GM12878 (cell line): ENCODE measurements around the gene DIPK1A. TPM values are rescaled to one million over a fixed set of nuclear protein-coding genes. Genes with fewer than 3 reads are reported as not detected.

Source experiments
- BHLHE40 ChIP-seq, 2 experiments: fragments of 450-650 bp in 1 of 2; IDR thresholded peaks; 2 replicates each; pipeline ENCODE4 v1.6.1; 2011 to 2017; ENCODE audit warnings: low read depth in 2 of 2, borderline replicate concordance in 1 of 2, improper control_type of control experiment in 1 of 2, low read length in 1 of 2, mild to moderate bottlenecking in 1 of 2
- CREB1 ChIP-seq: IDR thresholded peaks from 2 replicates; pipeline ENCODE4 v1.6.1; 2012; ENCODE audit warnings: low read depth, mild to moderate bottlenecking, inconsistent platforms
- CREM ChIP-seq: IDR thresholded peaks from 2 replicates; pipeline ENCODE4 v1.6.1; 2014; ENCODE audit warnings: antibody characterized with exemption, low read depth
- EGR1 ChIP-seq, 2 experiments: IDR thresholded peaks; 1 replicate in 1 of 2; 2 replicates in 1 of 2; pipeline ENCODE4 v1.6.1; 2011 to 2012; ENCODE audit warnings: low read depth in 2 of 2, low read length in 2 of 2, borderline replicate concordance in 1 of 2, mild to moderate bottlenecking in 1 of 2, moderate library complexity in 1 of 2
- EP300 ChIP-seq, 2 experiments: fragments of 150-350 bp in 1 of 2; IDR thresholded peaks; 2 replicates each; pipeline ENCODE4 v1.6.1; 2011 to 2012; ENCODE audit warnings: low read depth in 2 of 2, low read length in 2 of 2, borderline replicate concordance in 1 of 2, improper control_type of control experiment in 1 of 2, inconsistent platforms in 1 of 2; ENCODE audit not compliant: control insufficient read depth in 1 of 2
- GABPA ChIP-seq: IDR thresholded peaks from 2 replicates; pipeline ENCODE4 v1.6.1; 2014; ENCODE audit warnings: antibody characterized with exemption, low read depth, mild to moderate bottlenecking, inconsistent platforms
- MYB ChIP-seq: fragments of 150-350 bp; IDR thresholded peaks from 2 replicates; pipeline ENCODE4 v1.6.1; 2014; ENCODE audit warnings: mild to moderate bottlenecking, low read depth, low read length, borderline replicate concordance
- RUNX3 ChIP-seq: IDR thresholded peaks from 2 replicates; pipeline ENCODE4 v1.6.1; 2012; ENCODE audit warnings: low read length, inconsistent platforms
- SIX5 ChIP-seq: IDR thresholded peaks from 2 replicates; pipeline ENCODE4 v1.6.1; 2011; ENCODE audit warnings: mild to moderate bottlenecking, low read depth, low read length, moderate library complexity; ENCODE audit not compliant: severe bottlenecking
- SRF ChIP-seq, 2 experiments: IDR thresholded peaks; 2 replicates each; pipeline ENCODE4 v1.6.1; 2011; ENCODE audit warnings: low read depth in 2 of 2, low read length in 2 of 2, mild to moderate bottlenecking in 1 of 2, moderate library complexity in 1 of 2
- STAT3 ChIP-seq: IDR thresholded peaks from 2 replicates; pipeline ENCODE4 v1.6.1; 2011; ENCODE audit warnings: low read depth, low read length, improper control_type of control experiment
- SUPT20H ChIP-seq: IDR thresholded peaks from 2 replicates; pipeline ENCODE4 v1.6.1; 2011; ENCODE audit warnings: low read depth, mild to moderate bottlenecking, low read length, moderate library complexity, borderline replicate concordance; ENCODE audit not compliant: control insufficient read depth
- SUZ12 ChIP-seq: fragments of 200-600 bp; sonication (generic); IDR thresholded peaks from one replicate; pipeline ENCODE4 v1.6.1; 2018; ENCODE audit warnings: antibody characterized with exemption, mild to moderate bottlenecking; ENCODE audit not compliant: unreplicated experiment
- TBL1XR1 ChIP-seq: IDR thresholded peaks from 2 replicates; pipeline ENCODE4 v1.6.1; 2012; ENCODE audit warnings: low read depth, low read length, improper control_type of control experiment
- WRNIP1 ChIP-seq: IDR thresholded peaks from 2 replicates; pipeline ENCODE4 v1.6.1; 2011; ENCODE audit warnings: low read depth, low read length, improper control_type of control experiment, borderline replicate concordance
- polyA plus RNA-seq, 11 experiments: library from polyadenylated mRNA; depleted of rRNA in 4 of 11; unstranded in 6 of 11; stranded (reverse) in 5 of 11; fragments of >200 nt; fragmentation: Nextera tagmentation in 4 of 11; fragmentation: Illumina TruSeq in 1 of 11; extraction: Ambion mirVana in 4 of 11; extraction: Trizol in 1 of 11; gene quantifications; 1 replicate in 1 of 11; 2 replicates in 10 of 11; pipeline versions ENCODE4 v1.2.1 to v1.2.3, GENCODE V29; 2011 to 2016; ENCODE audit warnings: inconsistent platforms in 2 of 11, missing spikeins in 2 of 11, low read depth in 1 of 11
- total RNA-seq, 4 experiments: library from RNA; depleted of rRNA in 3 of 4; stranded (reverse); fragments of >200 nt in 3 of 4; fragmentation: Illumina TruSeq in 1 of 4; extraction: Trizol in 1 of 4; gene quantifications; 2 replicates each; pipeline versions ENCODE4 v1.2.1 to v1.2.3, GENCODE V29; 2013 to 2021
- TF ChIP-seq, protein P1 (sequence below): fragments of 450-650 bp; IDR thresholded peaks from 2 replicates; pipeline ENCODE4 v1.6.1; 2016; ENCODE audit warnings: mild to moderate bottlenecking
- TF ChIP-seq, protein P2 (sequence below): fragments of 450-650 bp; IDR thresholded peaks from 2 replicates; pipeline ENCODE4 v1.6.1; 2017; ENCODE audit warnings: mild to moderate bottlenecking, moderate library complexity
- TF ChIP-seq, protein P3 (sequence below): IDR thresholded peaks from 2 replicates; pipeline ENCODE4 v1.6.1; 2011; ENCODE audit warnings: mild to moderate bottlenecking, low read depth, low read length, moderate library complexity; ENCODE audit not compliant: insufficient replicate concordance

Gene DIPK1A
- total and polyA plus RNA-seq, 10 of the 15 experiments (the other 5 are each of a cell fraction or from before 2014, with no cell fraction given): 4.9 to 15.0 (median 9.7) TPM

DNA sequence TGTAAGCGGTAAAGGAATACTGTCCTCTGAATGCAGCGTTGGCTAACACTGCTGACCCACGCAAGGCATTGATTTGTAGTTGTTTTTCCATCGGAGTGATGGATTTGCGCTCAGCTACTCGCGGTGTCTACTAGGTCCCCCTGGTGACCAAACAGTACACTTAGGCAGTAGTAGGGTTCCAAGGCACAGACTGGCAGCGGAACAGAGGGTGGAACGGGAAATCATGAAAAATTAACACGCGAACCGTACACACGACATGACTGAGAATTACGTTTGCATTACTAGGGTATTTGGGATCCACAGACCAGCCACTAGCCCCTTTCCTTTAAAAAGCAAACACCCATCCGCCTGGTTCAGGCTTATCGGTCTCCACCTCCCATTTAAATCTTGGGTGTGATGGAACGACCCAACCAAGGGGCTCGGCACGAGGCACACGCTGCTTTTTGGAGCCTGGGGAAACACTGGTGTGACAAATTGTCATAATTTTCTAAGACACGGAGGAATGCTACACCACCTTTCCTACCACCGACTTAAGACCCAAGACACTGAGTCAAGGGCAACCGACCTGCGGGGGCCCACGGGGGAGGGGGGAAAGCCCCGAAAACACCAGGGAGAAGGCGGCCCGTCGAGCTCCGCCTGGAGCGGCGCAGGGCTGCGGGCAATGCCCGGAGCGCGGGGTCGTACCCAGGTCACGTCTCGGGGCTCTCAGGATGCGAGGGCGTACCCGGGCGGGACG is 699 bp downstream of the DIPK1A start (continued):
- TF ChIP-seq, protein P1, sequence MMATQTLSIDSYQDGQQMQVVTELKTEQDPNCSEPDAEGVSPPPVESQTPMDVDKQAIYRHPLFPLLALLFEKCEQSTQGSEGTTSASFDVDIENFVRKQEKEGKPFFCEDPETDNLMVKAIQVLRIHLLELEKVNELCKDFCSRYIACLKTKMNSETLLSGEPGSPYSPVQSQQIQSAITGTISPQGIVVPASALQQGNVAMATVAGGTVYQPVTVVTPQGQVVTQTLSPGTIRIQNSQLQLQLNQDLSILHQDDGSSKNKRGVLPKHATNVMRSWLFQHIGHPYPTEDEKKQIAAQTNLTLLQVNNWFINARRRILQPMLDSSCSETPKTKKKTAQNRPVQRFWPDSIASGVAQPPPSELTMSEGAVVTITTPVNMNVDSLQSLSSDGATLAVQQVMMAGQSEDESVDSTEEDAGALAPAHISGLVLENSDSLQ: 0 out of 2 replicates have a peak, but pooled peaks have one; percentile 17
- TF ChIP-seq GABPA (no peak), CREB1 (peak; percentile 54), TBL1XR1 (0 out of 2 replicates have a peak, but pooled peaks have one; percentile 11), CREM (no peak), RUNX3 (peak; percentile 48), BHLHE40 (IDR thresholded peaks at IDR 0.05; ENCODE audit: borderline replicate concordance in 1 of 2, low read depth in 2 of 2, low read length in 1 of 2) (peak; percentile 63 to 65; a peak in 3 of 4 replicates), STAT3 (no peak), EGR1 (IDR thresholded peaks at IDR 0.05; ENCODE audit: borderline replicate concordance in 1 of 2, low read depth in 2 of 2, low read length in 2 of 2) (no peak), SUZ12 (no peak), MYB (no peak), EP300 (IDR thresholded peaks at IDR 0.05; ENCODE audit: borderline replicate concordance in 1 of 2, control insufficient read depth in 1 of 2, low read depth in 2 of 2, low read length in 2 of 2) (no peak), SIX5 (no peak), SRF (IDR thresholded peaks at IDR 0.05; ENCODE audit: low read depth in 2 of 2, low read length in 2 of 2) (0 out of 4 replicates have a peak, but pooled peaks of 1 of the 2 experiments have one; percentile 20), WRNIP1 (0 out of 2 replicates have a peak, but pooled peaks have one; percentile 56), SUPT20H (no peak)
- TF ChIP-seq, protein P2, sequence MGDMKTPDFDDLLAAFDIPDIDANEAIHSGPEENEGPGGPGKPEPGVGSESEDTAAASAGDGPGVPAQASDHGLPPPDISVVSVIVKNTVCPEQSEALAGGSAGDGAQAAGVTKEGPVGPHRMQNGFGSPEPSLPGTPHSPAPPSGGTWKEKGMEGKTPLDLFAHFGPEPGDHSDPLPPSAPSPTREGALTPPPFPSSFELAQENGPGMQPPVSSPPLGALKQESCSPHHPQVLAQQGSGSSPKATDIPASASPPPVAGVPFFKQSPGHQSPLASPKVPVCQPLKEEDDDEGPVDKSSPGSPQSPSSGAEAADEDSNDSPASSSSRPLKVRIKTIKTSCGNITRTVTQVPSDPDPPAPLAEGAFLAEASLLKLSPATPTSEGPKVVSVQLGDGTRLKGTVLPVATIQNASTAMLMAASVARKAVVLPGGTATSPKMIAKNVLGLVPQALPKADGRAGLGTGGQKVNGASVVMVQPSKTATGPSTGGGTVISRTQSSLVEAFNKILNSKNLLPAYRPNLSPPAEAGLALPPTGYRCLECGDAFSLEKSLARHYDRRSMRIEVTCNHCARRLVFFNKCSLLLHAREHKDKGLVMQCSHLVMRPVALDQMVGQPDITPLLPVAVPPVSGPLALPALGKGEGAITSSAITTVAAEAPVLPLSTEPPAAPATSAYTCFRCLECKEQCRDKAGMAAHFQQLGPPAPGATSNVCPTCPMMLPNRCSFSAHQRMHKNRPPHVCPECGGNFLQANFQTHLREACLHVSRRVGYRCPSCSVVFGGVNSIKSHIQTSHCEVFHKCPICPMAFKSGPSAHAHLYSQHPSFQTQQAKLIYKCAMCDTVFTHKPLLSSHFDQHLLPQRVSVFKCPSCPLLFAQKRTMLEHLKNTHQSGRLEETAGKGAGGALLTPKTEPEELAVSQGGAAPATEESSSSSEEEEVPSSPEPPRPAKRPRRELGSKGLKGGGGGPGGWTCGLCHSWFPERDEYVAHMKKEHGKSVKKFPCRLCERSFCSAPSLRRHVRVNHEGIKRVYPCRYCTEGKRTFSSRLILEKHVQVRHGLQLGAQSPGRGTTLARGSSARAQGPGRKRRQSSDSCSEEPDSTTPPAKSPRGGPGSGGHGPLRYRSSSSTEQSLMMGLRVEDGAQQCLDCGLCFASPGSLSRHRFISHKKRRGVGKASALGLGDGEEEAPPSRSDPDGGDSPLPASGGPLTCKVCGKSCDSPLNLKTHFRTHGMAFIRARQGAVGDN: peak; percentile 44; the same call in 1 of the 2 replicates
- TF ChIP-seq, protein P3, sequence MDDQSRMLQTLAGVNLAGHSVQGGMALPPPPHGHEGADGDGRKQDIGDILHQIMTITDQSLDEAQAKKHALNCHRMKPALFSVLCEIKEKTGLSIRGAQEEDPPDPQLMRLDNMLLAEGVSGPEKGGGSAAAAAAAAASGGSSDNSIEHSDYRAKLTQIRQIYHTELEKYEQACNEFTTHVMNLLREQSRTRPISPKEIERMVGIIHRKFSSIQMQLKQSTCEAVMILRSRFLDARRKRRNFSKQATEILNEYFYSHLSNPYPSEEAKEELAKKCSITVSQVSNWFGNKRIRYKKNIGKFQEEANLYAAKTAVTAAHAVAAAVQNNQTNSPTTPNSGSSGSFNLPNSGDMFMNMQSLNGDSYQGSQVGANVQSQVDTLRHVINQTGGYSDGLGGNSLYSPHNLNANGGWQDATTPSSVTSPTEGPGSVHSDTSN: peak; percentile 44
